ENCODE data around the gene VGLL3. TPM values are rescaled to one million over a fixed set of nuclear protein-coding genes. Genes with fewer than 3 reads are reported as not detected.

Gene VGLL3
- total RNA-seq, 4 donors from 2014 or later = 6.2 to 17.8 (median 12.6) TPM

DNA sequence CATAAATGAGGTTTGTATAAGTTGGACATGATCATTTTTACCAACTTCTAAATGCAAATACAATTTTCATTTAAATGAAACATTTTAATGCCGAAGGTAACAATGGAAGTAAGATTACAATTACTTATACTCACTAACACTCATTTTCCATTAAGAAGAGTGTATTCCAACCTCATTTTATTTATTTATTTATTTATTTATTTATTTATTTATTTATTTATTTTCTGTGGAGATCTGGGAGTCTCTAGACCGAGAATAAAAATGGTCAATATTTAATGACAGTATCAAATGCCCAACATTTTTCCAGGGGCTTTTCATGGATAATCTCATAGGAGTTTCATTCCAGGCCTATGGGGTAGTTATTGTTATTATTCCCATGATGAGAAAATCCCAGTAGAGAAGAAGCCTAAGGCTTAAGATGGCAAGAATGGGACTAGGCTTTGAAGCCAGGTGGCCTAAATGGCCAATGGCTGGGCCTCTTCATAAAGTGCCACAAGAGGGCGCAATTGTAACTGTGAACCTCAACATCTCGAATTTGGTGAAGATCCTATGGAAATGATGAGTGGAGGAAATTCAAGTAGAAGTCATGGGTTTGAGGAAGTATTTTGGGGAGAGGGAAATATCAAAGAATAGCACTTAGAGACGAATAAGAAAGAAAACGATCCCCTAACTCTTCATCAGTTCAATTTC lies 21.3 kb downstream of the VGLL3 start:
- Histone ChIP-seq H3K9me3 (no peaks in the 10 kb centered on the region), H3K4me1 (no peaks in the 10 kb centered on the region), H3K27ac (no peak overlapping the region), H3K36me3 (peaks cover 3% of the 10 kb centered on the region), H3K4me3 (no peak overlapping the region), H3K27me3 (no peaks in the 10 kb centered on the region)
- TF ChIP-seq CTCF (IDR thresholded peaks at IDR 0.05) = peak in 1 of 2 donors; percentile 41
- no peak for TF ChIP-seq POLR2A (IDR thresholded peaks at IDR 0.05)
- no peak for DNase-seq (ENCODE audit: low spot score in 2 of 2)
- 74% methylated on average over 6 of the region's 6 CpGs for WGBS

DNA sequence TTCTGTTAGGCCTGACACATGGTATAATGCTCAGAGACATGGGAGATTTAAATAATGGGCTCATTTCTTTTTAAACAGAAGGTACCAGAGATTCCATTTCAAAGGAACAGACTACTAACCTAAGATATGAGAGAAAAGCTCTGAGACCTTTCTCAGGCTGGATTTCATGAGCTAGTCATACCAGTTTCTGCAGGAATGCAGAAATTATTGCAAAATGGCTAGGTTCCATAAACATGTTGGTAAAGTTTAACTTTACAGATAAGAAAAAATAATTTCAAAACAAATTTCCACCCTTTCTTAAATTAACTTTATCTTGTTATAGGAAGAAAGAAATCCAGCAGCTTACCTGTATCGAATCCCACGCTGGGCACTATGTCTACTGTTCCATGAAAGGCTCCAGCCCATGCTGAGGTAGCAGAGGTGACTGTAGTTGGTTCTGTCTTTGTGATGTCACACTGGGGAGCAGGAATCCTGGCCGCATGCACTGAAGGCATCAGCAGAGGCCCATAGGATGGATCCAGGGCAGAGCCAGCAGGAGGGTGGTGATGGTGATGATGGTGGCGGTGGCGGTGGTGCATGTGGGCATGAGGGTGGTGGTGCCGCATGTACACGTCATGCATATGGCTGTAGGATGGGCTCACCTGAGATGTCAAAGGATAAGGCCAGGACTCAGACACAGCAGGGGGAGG lies 22.6 kb downstream of the VGLL3 start:
- WGBS = 97% methylated on average over 7 of the region's 7 CpGs
- TF ChIP-seq POLR2AphosphoS5 (IDR thresholded peaks at IDR 0.05) (no peak), POLR2A (IDR thresholded peaks at IDR 0.05) (no peak), EP300 (IDR thresholded peaks at IDR 0.05) (no peak), CTCF (IDR thresholded peaks at IDR 0.05) (no peak)
- Histone ChIP-seq H3K36me3 (peaks cover 3% of the 10 kb centered on the region), H3K4me3 (no peak overlapping the region), H3K27ac (no peak overlapping the region), H3K9me3 (no peaks in the 10 kb centered on the region), H3K27me3 (no peaks in the 10 kb centered on the region), H3K4me1 (no peaks in the 10 kb centered on the region)
- no peak for DNase-seq (ENCODE audit: low spot score in 2 of 2)

DNA sequence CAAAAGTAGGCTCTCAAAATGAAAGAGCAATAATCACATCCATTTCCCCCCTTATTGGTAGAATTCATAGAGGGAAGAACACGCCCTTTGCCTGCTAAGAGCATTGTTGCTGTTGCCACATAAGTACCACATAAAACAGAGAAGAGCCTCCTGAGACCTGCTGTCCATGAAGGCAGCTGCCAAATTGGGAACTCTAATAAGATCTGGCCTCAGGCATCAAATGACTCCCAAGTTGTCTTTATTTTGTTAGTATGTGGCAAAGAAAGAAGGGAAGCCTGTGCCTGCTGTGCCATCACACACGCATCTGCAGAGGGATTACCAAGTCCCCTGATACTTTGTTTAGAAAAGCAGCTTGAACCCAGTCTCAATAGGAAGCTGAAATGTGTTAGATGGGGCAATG lies 23.9 kb downstream of the VGLL3 start:
- Histone ChIP-seq H3K27me3 (no peaks in the 10 kb centered on the region), H3K4me3 (no peak overlapping the region), H3K9me3 (no peaks in the 10 kb centered on the region), H3K36me3 (peaks cover 3% of the 10 kb centered on the region), H3K4me1 (no peaks in the 10 kb centered on the region), H3K27ac (no peak overlapping the region)
- no peak for TF ChIP-seq POLR2AphosphoS5 (IDR thresholded peaks at IDR 0.05)
- no peak for TF ChIP-seq EP300 (IDR thresholded peaks at IDR 0.05)
- WGBS = 53% methylated on average over 2 of the region's 2 CpGs
- DNase-seq (ENCODE audit: low spot score in 2 of 2) = no peak

DNA sequence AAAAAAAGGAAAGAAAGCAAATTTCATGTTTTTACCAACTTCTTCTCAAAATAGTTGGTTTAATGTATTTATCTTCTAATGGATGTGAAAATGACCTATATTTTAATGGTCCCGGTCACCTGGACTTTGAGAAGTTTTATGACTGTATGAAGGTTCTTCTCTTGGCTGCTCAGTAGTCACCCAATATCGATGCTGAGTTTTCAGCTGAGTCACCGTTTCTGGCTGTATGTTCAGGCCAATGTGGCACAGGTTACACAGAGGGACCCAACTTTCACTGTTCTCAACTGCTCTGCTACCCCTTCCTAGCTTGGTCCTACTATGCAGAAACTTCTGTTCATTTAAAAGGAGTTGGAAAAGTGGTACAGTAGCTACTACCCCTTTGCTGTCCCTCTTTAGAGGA lies 25.8 kb downstream of the VGLL3 start:
- no peaks in the 10 kb centered on the region for H3K9me3 ChIP-seq
- TF ChIP-seq POLR2AphosphoS5 (IDR thresholded peaks at IDR 0.05) (no peak), CTCF (IDR thresholded peaks at IDR 0.05) (no peak), EP300 (IDR thresholded peaks at IDR 0.05) (no peak), POLR2A (IDR thresholded peaks at IDR 0.05) (no peak)
- no peak for DNase-seq (ENCODE audit: low spot score in 2 of 2)
- no peak overlapping the region for H3K4me3 ChIP-seq
- WGBS = 90% methylated on average over 3 of the region's 3 CpGs
- no peak overlapping the region for H3K27ac ChIP-seq
- H3K27me3 ChIP-seq = no peaks in the 10 kb centered on the region
- peaks cover 3% of the 10 kb centered on the region for H3K36me3 ChIP-seq
- H3K4me1 ChIP-seq = no peaks in the 10 kb centered on the region

GRCh38 chr3:86963611-86964010 lies 27.3 kb downstream of the VGLL3 start:
- WGBS = 33% methylated on average over 1 of the region's 1 CpG
- DNase-seq (ENCODE audit: low spot score in 2 of 2) = no peak
- Histone ChIP-seq H3K27ac (no peak overlapping the region), H3K27me3 (no peaks in the 10 kb centered on the region), H3K4me1 (no peaks in the 10 kb centered on the region), H3K9me3 (no peaks in the 10 kb centered on the region), H3K4me3 (no peak overlapping the region), H3K36me3 (peaks cover 2% of the 10 kb centered on the region)
- TF ChIP-seq EP300 (IDR thresholded peaks at IDR 0.05) (no peak), POLR2A (IDR thresholded peaks at IDR 0.05) (no peak), POLR2AphosphoS5 (IDR thresholded peaks at IDR 0.05) (no peak), CTCF (IDR thresholded peaks at IDR 0.05) (no peak)
